Testis (tissue), 3 donors: Measurements from ENCODE around the gene MYF5. TPM values are rescaled to one million over a fixed set of nuclear protein-coding genes. Genes with fewer than 3 reads are reported as not detected.

Experiments
- DNase-seq: peaks from one replicate; pipeline ENCODE4 v3.0.0-alpha.2; 2019
- H3K27ac ChIP-seq, 2 donors: fragments of 200-600 bp; sonication (generic); one replicate each; pipeline ENCODE4 v1.5.1; 2019
- H3K27me3 ChIP-seq: fragments of 200-600 bp; sonication (generic); one replicate; pipeline ENCODE4 v1.5.1; 2019
- H3K36me3 ChIP-seq: fragments of 200-600 bp; sonication (generic); one replicate; pipeline ENCODE4 v1.5.1; 2017; ENCODE audit warnings: low read depth; ENCODE audit errors: missing control alignments
- H3K4me1 ChIP-seq: fragments of 200-600 bp; sonication (generic); one replicate; pipeline ENCODE4 v1.5.1; 2019
- H3K4me3 ChIP-seq, 2 donors: fragments of 200-600 bp; sonication (generic); one replicate each; pipeline ENCODE4 v1.5.1; 2017 to 2019
- H3K9me3 ChIP-seq: fragments of 200-600 bp; sonication (generic); one replicate; pipeline ENCODE4 v1.5.1; 2017
- POLR2A ChIP-seq: fragments of 450-650 bp; IDR thresholded peaks from one replicate; pipeline ENCODE4 v1.6.1; 2017; ENCODE audit warnings: antibody characterized with exemption, mild to moderate bottlenecking, moderate library complexity
- WGBS, 2 donors: methylation state at CpG; one replicate each; pipeline ENCODE4 v1.1.5; 2018; 5-methylcytosine and 5-hydroxymethylcytosine counted together
- intact Hi-C: fragments of 100-400 bp; cut with DNase I; formaldehyde crosslinking; loops from one replicate; pipeline ENCODE4 v1.15.1; 2023; ENCODE audit warnings: low total_unique reads
- polyA plus RNA-seq: library from polyadenylated mRNA; stranded (reverse); fragments of 350-450 nt; fragmentation: Illumina TruSeq; extraction: RNeasy Lipid Tissue Mini Kit (QIAGEN cat#74804); gene quantifications from one replicate; pipeline ENCODE4 v1.2.3, GENCODE V29; 2014; ENCODE audit warnings: low read depth, low replicate concordance; ENCODE audit not compliant: insufficient read depth
- total RNA-seq, 2 donors: library from RNA; depleted of rRNA; stranded (reverse); fragments of >200 nt; gene quantifications; one replicate each; pipeline ENCODE4 v1.2.3, GENCODE V29; 2016
- TF ChIP-seq, protein P1 (sequence below), 3 experiments: fragments of 450-650 bp in 2 of 3; fragments of 200-600 bp in 1 of 3; sonication (generic) in 1 of 3; IDR thresholded peaks; one replicate each; pipeline ENCODE4 v1.5.1; 2016 to 2019; ENCODE audit warnings: antibody characterized with exemption in 3 of 3, mild to moderate bottlenecking in 2 of 3, moderate library complexity in 1 of 3

The MYF5 gene
- total and polyA plus RNA-seq, 3 donors from 2014 or later: not detected

- Histone ChIP-seq H3K4me1 (no peaks in the 10 kb centered on the region), H3K4me3 (no peak overlapping the region), H3K27me3 (no peaks in the 10 kb centered on the region), H3K36me3 (no peaks in the 10 kb centered on the region), H3K9me3 (no peaks in the 10 kb centered on the region), H3K27ac (no peak overlapping the region)
- DNase-seq: no peak
- 68 to 75% methylated on average over 4 of the region's 4 CpGs for WGBS, 2 donors
- TF ChIP-seq, protein P1, sequence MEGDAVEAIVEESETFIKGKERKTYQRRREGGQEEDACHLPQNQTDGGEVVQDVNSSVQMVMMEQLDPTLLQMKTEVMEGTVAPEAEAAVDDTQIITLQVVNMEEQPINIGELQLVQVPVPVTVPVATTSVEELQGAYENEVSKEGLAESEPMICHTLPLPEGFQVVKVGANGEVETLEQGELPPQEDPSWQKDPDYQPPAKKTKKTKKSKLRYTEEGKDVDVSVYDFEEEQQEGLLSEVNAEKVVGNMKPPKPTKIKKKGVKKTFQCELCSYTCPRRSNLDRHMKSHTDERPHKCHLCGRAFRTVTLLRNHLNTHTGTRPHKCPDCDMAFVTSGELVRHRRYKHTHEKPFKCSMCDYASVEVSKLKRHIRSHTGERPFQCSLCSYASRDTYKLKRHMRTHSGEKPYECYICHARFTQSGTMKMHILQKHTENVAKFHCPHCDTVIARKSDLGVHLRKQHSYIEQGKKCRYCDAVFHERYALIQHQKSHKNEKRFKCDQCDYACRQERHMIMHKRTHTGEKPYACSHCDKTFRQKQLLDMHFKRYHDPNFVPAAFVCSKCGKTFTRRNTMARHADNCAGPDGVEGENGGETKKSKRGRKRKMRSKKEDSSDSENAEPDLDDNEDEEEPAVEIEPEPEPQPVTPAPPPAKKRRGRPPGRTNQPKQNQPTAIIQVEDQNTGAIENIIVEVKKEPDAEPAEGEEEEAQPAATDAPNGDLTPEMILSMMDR (IDR thresholded peaks at IDR 0.05): no peak
- no peak for TF ChIP-seq POLR2A
- intact Hi-C loops: no loop called here
Observed at GRCh38 chr12:80713419-80713818, 3.3 kb upstream of the MYF5 start.

- no peaks in the 10 kb centered on the region for H3K36me3 ChIP-seq
- 26 to 36% methylated on average over 16 of the region's 16 CpGs for WGBS, 2 donors
- intact Hi-C loops: no loop called here
- H3K9me3 ChIP-seq: no peaks in the 10 kb centered on the region
- H3K27ac ChIP-seq: no peak overlapping the region
- H3K27me3 ChIP-seq: no peaks in the 10 kb centered on the region
- DNase-seq: no peak
- no peak for TF ChIP-seq POLR2A
- TF ChIP-seq, protein P1 (IDR thresholded peaks at IDR 0.05): no peak
- no peak overlapping the region for H3K4me3 ChIP-seq
- H3K4me1 ChIP-seq: no peaks in the 10 kb centered on the region
Observed at GRCh38 chr12:80714055-80714454, 2.7 kb upstream of the MYF5 start.

DNA sequence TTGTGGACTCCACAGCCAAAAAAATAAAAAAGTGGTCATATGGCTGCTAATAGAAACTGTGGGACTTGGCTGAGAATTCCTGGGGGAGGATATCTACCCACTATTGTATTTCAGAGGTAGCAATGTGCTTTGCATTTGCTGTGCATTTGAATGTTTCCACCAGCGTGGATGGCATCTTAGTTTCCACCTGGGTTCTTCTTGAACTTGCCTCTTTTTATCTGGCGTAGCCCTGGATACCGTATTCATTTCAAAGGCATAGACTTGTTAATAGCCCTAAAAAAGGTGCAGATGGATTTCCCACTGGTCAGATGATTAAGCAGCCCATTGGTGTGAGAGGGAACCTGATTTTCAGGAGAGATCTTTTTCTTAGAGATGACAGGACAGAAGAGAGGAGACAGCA is 1.9 kb upstream of the MYF5 start:
- 71 to 72% methylated on average over 3 of the region's 3 CpGs for WGBS, 2 donors
- no peak overlapping the region for H3K4me3 ChIP-seq
- intact Hi-C loops: no loop called here
- H3K27ac ChIP-seq: no peak overlapping the region
- no peaks in the 10 kb centered on the region for H3K9me3 ChIP-seq
- H3K27me3 ChIP-seq: no peaks in the 10 kb centered on the region
- H3K4me1 ChIP-seq: no peaks in the 10 kb centered on the region
- DNase-seq: no peak
- H3K36me3 ChIP-seq: no peaks in the 10 kb centered on the region
- TF ChIP-seq POLR2A: no peak
- TF ChIP-seq, protein P1 (IDR thresholded peaks at IDR 0.05): no peak

- 39 to 51% methylated on average over 10 of the region's 10 CpGs for WGBS, 2 donors
- H3K4me3 ChIP-seq: no peak overlapping the region
- no peaks in the 10 kb centered on the region for H3K36me3 ChIP-seq
- no peaks in the 10 kb centered on the region for H3K27me3 ChIP-seq
- TF ChIP-seq, protein P1 (IDR thresholded peaks at IDR 0.05): no peak
- TF ChIP-seq POLR2A: no peak
- H3K27ac ChIP-seq: no peak overlapping the region
- no peaks in the 10 kb centered on the region for H3K9me3 ChIP-seq
- no peak for DNase-seq
- no peaks in the 10 kb centered on the region for H3K4me1 ChIP-seq
- intact Hi-C loops: no loop called here
Observed at GRCh38 chr12:80715713-80716249, 931 bp upstream of the MYF5 start.

DNA sequence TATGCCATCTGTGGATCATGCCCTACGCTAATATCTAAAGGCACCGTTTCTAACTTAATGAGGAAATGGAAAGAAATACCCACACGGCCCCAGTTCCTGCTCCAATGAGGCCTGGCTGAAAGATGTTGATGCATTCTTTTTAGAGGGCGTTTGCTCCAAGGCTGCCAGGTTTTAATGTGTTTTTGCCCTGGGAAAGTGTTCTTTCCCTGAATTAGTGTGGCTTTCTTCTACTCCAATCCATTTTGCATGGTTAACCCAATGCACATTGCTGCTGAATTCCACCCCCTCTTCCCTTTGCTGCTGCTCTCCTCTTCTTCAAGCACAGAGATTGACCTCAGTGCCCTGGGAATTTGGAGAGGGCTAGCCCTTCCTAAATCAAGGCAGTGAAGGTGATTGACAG is 1.1 kb downstream of the MYF5 start:
- DNase-seq: no peak
- no peak for TF ChIP-seq POLR2A
- TF ChIP-seq, protein P1 (IDR thresholded peaks at IDR 0.05): no peak
- Histone ChIP-seq H3K27me3 (no peaks in the 10 kb centered on the region), H3K4me3 (no peak overlapping the region), H3K27ac (no peak overlapping the region), H3K9me3 (no peaks in the 10 kb centered on the region), H3K36me3 (no peaks in the 10 kb centered on the region), H3K4me1 (no peaks in the 10 kb centered on the region)
- intact Hi-C loops: no loop called here
- 67% methylated on average over 4 of the region's 4 CpGs for WGBS, 2 donors
